ENCODE measurements around the gene ZDHHC24.

ZDHHC24 gene

GRCh38 chr11:66472054-66472453, 73.8 kb downstream of the ZDHHC24 start:
- no peak for DNase-seq (ENCODE audit: low spot score)

GRCh38 chr11:66471142-66471541, 74.7 kb downstream of the ZDHHC24 start:
- DNase-seq (ENCODE audit: low spot score) = no peak
